Immature natural killer cell (primary cell): ENCODE data around the gene TIMD4. TPM values are rescaled to one million over a fixed set of nuclear protein-coding genes. Genes with fewer than 3 reads are reported as not detected.

Experiments used
- DNase-seq, 3 donors: peaks; one replicate each; pipeline ENCODE4 v3.0.0; 2022; ENCODE audit warnings: mixed read lengths in 1 of 3
- H3K27ac Mint-ChIP-seq, 6 donors: one replicate each; pipeline ENCODE4 v1.8.0; 2020; ENCODE audit warnings: mixed read lengths in 6 of 6, mild to moderate bottlenecking in 5 of 6, inconsistent platforms in 4 of 6, moderate library complexity in 3 of 6
- H3K27me3 Mint-ChIP-seq, 3 donors: one replicate each; pipeline ENCODE4 v1.8.0; 2020 to 2021; ENCODE audit warnings: low read depth in 3 of 3, mild to moderate bottlenecking in 3 of 3, mixed read lengths in 3 of 3, moderate library complexity in 3 of 3, inconsistent platforms in 1 of 3
- H3K36me3 Mint-ChIP-seq, 3 donors: one replicate each; pipeline ENCODE4 v1.8.0; 2020; ENCODE audit warnings: mixed read lengths in 3 of 3, inconsistent platforms in 2 of 3, mild to moderate bottlenecking in 2 of 3
- H3K4me1 Mint-ChIP-seq, 2 donors: one replicate each; pipeline ENCODE4 v1.8.0; 2020; ENCODE audit warnings: inconsistent platforms in 2 of 2, mild to moderate bottlenecking in 2 of 2, mixed read lengths in 2 of 2, moderate library complexity in 1 of 2
- H3K4me3 Mint-ChIP-seq, 5 donors: one replicate each; pipeline ENCODE4 v1.8.0; 2020; ENCODE audit warnings: mild to moderate bottlenecking in 5 of 5, mixed read lengths in 5 of 5, inconsistent platforms in 3 of 5, moderate library complexity in 3 of 5
- H3K9me3 Mint-ChIP-seq, 6 donors: one replicate each; pipeline ENCODE4 v1.8.0; 2020; ENCODE audit warnings: mild to moderate bottlenecking in 6 of 6, mixed read lengths in 6 of 6, inconsistent platforms in 4 of 6, moderate library complexity in 3 of 6
- polyA plus RNA-seq, 3 donors: library from polyadenylated mRNA; unstranded; fragments of 300-500 nt; fragmentation: Illumina TruSeq; gene quantifications; one replicate each; pipeline ENCODE4 v1.2.3, GENCODE V29; 2021

Gene TIMD4
- polyA plus RNA-seq, 3 donors from 2014 or later = 0.43 TPM; not detected in 2

DNA sequence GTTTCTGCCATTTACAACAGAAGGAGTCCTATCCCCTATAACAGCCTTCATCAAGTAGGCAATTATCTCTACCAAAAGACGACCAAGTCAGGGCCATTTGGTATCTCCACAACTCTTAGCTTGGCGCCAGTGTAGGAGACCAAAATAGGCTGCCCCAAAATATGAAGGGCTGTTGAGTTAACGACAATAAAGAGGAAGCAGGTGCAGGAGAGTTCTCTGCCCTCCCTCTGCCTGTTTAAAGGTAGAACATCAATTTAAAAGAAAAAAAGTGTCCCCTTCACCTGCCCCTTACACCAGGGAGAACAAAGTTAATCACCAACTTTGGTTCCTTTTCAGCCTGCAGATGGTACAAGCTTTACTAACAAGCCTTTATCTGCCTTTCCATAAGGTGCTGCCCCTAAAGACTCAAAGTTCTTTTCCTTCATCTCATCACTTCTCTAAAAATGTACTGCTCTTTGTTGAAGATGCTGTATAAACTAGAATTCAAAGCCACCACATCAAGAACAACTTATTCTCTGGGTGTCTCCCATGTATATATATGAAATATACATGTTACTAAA lies 79.6 kb downstream of the TIMD4 start:
- DNase-seq = no peak
- H3K36me3 Mint-ChIP-seq = peaks cover 0 to 3% (median 0%) of the 10 kb centered on the region in 3 donors
- peaks cover 3 to 10% (median 4%) of the 10 kb centered on the region in 3 donors for H3K27me3 Mint-ChIP-seq
- peaks cover 2 to 6% of the 10 kb centered on the region in 2 donors for H3K4me1 Mint-ChIP-seq
- no peak overlapping the region for H3K4me3 Mint-ChIP-seq
- no peaks in the 10 kb centered on the region for H3K9me3 Mint-ChIP-seq
- no peak overlapping the region for H3K27ac Mint-ChIP-seq

DNA sequence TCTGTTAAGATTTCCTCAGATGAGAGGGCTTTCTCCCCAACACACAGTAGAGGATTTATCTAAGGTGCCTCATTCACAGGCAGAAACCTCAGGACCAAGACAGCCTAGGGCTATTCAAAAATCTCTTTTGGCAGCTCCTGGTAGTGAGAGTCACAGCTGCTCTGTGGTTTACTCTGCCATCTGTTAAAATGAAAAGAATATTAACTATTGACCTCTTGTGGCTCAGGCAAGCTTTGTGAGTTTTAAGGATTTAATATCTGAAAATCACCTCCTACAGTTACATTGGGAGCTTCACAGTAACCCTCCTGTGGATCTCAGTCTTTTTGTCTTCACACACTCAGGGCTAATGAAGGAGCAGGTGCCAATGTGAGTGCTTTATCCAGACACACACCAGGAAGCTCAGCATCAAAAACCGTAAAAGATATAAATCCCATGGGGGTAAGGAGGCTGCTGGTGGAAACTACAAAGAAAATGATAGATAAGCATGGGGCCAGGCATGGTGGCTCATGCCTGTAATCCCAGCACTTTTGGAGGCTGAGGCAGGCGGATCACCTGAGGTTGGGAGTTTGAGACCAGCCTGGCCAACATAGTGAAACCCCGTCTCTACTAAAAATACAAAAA lies 83.3 kb downstream of the TIMD4 start:
- Mint-ChIP-seq H3K36me3 (peaks cover 3 to 7% (median 3%) of the 10 kb centered on the region in 3 donors), H3K4me1 (peaks cover 2 to 6% of the 10 kb centered on the region in 2 donors), H3K9me3 (no peaks in the 10 kb centered on the region), H3K27me3 (peaks cover 0 to 10% (median 2%) of the 10 kb centered on the region in 3 donors), H3K4me3 (no peak overlapping the region), H3K27ac (no peak overlapping the region)
- no peak for DNase-seq

DNA sequence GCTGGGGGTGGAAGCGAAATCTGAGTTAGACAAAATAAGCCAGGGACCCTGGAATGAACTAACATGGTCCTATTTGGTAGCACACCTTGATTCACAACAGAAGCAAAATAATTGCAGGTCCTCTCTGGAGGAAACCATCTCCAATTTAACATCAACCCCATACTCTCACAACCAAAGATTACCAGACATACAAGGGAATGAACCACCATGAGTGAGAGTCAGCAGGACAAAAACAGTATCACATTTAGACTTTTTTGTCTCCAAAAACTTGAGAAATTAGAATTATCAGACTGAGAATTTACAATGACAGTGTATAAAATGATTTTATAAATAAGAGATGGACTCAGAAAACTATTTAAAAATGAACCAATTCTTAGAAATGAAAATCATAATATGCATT lies 91.8 kb downstream of the TIMD4 start:
- peaks cover 7 to 10% of the 10 kb centered on the region in 2 donors for H3K4me1 Mint-ChIP-seq
- H3K9me3 Mint-ChIP-seq = peaks cover 0 to 12% (median 9%) of the 10 kb centered on the region in 6 donors
- DNase-seq = no peak
- peaks cover 0 to 5% (median 4%) of the 10 kb centered on the region in 3 donors for H3K27me3 Mint-ChIP-seq
- no peak overlapping the region for H3K27ac Mint-ChIP-seq
- peaks cover 12 to 21% (median 12%) of the 10 kb centered on the region in 3 donors for H3K36me3 Mint-ChIP-seq
- H3K4me3 Mint-ChIP-seq = no peak overlapping the region

DNA sequence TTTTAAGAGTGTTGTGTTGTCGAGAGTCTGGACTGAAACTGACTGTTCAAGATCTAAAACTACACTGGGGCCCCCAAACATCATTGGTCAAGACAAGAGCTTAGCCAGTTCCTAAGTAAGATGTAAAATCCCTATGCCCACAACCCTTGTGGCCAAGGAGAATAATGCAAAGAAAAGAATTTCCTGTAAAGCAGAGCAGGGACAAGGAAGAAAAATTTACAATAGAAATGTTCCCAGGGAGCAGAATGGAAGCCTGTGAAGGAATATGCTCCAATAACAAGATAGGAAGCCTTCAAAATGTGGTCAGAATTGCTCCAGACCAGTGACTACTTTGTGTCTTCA lies 92.6 kb downstream of the TIMD4 start:
- peaks cover 7 to 10% of the 10 kb centered on the region in 2 donors for H3K4me1 Mint-ChIP-seq
- DNase-seq = no peak
- peaks cover 0 to 12% (median 9%) of the 10 kb centered on the region in 6 donors for H3K9me3 Mint-ChIP-seq
- H3K36me3 Mint-ChIP-seq = peaks cover 12 to 21% (median 12%) of the 10 kb centered on the region in 3 donors
- H3K4me3 Mint-ChIP-seq = no peak overlapping the region
- peak overlapping the region in 1 of 6 donors; percentile 5 for H3K27ac Mint-ChIP-seq
- peaks cover 0 to 5% (median 3%) of the 10 kb centered on the region in 3 donors for H3K27me3 Mint-ChIP-seq

Other genes with a start within 250 kb of the TIMD4 start
- gene PPP1R2B, start 112.9 kb downstream of the TIMD4 start, polyA plus RNA-seq = under 1 TPM in 1 of 3 donors, not detected in 2; 0.17 TPM
- gene HAVCR1, start 95.9 kb upstream of the TIMD4 start, polyA plus RNA-seq = under 1 TPM in 1 of 3 donors, not detected in 2; 0.59 TPM
- 100 to 1,000 TPM; 101 to 167 (median 130) TPM for gene HAVCR2, start 145.8 kb upstream of the TIMD4 start, polyA plus RNA-seq
- 10 to 100 TPM; 14.6 to 17.9 (median 16.7) TPM for gene MED7, start 179.6 kb upstream of the TIMD4 start, polyA plus RNA-seq
- not detected for gene GARIN3, start 203.0 kb upstream of the TIMD4 start, polyA plus RNA-seq
- 10 to 100 TPM; 38.5 to 71.9 (median 54.6) TPM for gene ITK, start 217.6 kb upstream of the TIMD4 start, polyA plus RNA-seq